Measurements from ENCODE around the gene HERC2. TPM values are rescaled to one million over a fixed set of nuclear protein-coding genes. Genes with fewer than 3 reads are reported as not detected.

HERC2 gene
- total RNA-seq, 1 experiment from 2014 or later = 69.2 TPM

- H2BK5ac ChIP-seq (ENCODE audit: insufficient read length, low read length) = no peak overlapping the region
- H3K9me3 ChIP-seq (ENCODE audit: control insufficient read depth, low read depth, low read length) = no peaks in the 10 kb centered on the region
- H4K5ac ChIP-seq (ENCODE audit: insufficient read length, low read depth, low read length) = no peak overlapping the region
- H3K18ac ChIP-seq (ENCODE audit: insufficient read length, low read depth, low read length) = no peak overlapping the region
- Mint-ChIP-seq H3K9me3 (peaks cover 25 to 26% of the 10 kb centered on the region in 2 experiments), H3K27me3 (ENCODE audit: low read depth) (peaks cover 23% of the 10 kb centered on the region), H3K4me3 (no peak overlapping the region), H3K36me3 (ENCODE audit: insufficient read depth in 1 of 3, low read depth in 3 of 3) (peaks cover 0 to 4% (median 3%) of the 10 kb centered on the region in 3 experiments; a peak in 5 of 7 replicates), H3K4me1 (no peaks in the 10 kb centered on the region), H3K27ac (no peak overlapping the region)
- H3K4me2 ChIP-seq (ENCODE audit: insufficient read depth, insufficient read length, low read length) = no peak overlapping the region
- no peak overlapping the region for H3T11ph ChIP-seq (ENCODE audit: low read length)
- TF ChIP-seq CTCF (conservative IDR thresholded peaks at IDR 0.05) = peak; percentile 77
- H3K4me1 ChIP-seq (ENCODE audit: insufficient read depth, low read length) = no peaks in the 10 kb centered on the region
- H2BK20ac ChIP-seq (ENCODE audit: low read depth, low read length, poor library complexity, severe bottlenecking) = no peak overlapping the region
- no peaks in the 10 kb centered on the region for H3K79me2 ChIP-seq (ENCODE audit: insufficient read depth, low read length)
- H4K91ac ChIP-seq (ENCODE audit: insufficient read length, low read depth, low read length) = no peak overlapping the region
- H3K79me1 ChIP-seq (ENCODE audit: insufficient read depth, low read depth, low read length, poor library complexity, severe bottlenecking) = no peaks in the 10 kb centered on the region
- H3K56ac ChIP-seq (ENCODE audit: insufficient read length, low read depth, low read length) = no peak overlapping the region
- H2AK5ac ChIP-seq (ENCODE audit: insufficient read length, low read length) = no peak overlapping the region
- H4K20me1 ChIP-seq (ENCODE audit: control insufficient read depth, insufficient read depth, insufficient read length) = no peaks in the 10 kb centered on the region
- H2BK15ac ChIP-seq (ENCODE audit: low read depth, low read length) = no peak overlapping the region
- H3K23me2 ChIP-seq (ENCODE audit: insufficient read length, low read depth, low read length, poor library complexity, severe bottlenecking) = no peaks in the 10 kb centered on the region
- no peak overlapping the region for H3K4ac ChIP-seq (ENCODE audit: low read depth, low read length)
- DNase-seq = peak; percentile 71
- no peak overlapping the region for H4K8ac ChIP-seq (replicated peaks; ENCODE audit: insufficient read length, low read depth, low read length)
- H2BK12ac ChIP-seq (ENCODE audit: insufficient read length, low read depth, low read length) = no peak overlapping the region
- no peak overlapping the region for H2BK120ac ChIP-seq (ENCODE audit: low read depth, low read length, poor library complexity, severe bottlenecking)
- H3K27ac ChIP-seq (ENCODE audit: insufficient read length, low read depth, low read length) = no peak overlapping the region
- no peak overlapping the region for H3K9ac ChIP-seq (ENCODE audit: extremely low read depth, insufficient read length, low read length)
- H3K14ac ChIP-seq (ENCODE audit: insufficient read depth, low read length) = no peak overlapping the region
- H3K27me3 ChIP-seq (ENCODE audit: insufficient read depth, low read length) = no peaks in the 10 kb centered on the region
- WGBS (ENCODE audit: extremely low coverage, insufficient read length, low lambda C conversion rate) = no CpG with 5 or more reads among the region's 2 CpGs
- H3K23ac ChIP-seq (ENCODE audit: insufficient read length, low read depth, low read length) = no peak overlapping the region
- no peak overlapping the region for H2AFZ ChIP-seq (ENCODE audit: low read length)
These were observed 235.7 kb downstream of the HERC2 start for GRCh38 chr15:28086175-28086703.

Data from H9 (cell line).